Measurements from ENCODE around the gene KLHL29.

DNA sequence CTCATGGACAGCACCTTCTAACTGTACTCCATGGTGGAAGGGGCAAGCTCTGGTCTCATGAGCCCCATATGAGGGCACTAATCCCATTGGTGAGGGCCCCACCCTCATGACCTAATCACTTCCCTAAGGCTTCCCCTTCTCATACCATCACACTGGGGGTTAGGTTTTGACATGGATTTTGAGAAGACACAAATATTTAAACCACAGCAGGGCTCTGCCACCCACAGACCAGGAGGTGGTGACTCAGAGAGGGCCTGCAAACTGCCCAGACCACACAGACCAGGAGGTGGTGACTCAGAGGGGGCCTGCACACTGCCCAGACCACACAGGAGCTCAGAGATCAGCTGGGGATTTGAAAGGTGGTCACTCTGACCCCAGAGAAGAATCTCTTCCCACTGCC, 222.0 kb downstream of the KLHL29 start:
- TF ChIP-seq POLR2A (IDR thresholded peaks at IDR 0.05): no peak
- TF ChIP-seq, protein P1, sequence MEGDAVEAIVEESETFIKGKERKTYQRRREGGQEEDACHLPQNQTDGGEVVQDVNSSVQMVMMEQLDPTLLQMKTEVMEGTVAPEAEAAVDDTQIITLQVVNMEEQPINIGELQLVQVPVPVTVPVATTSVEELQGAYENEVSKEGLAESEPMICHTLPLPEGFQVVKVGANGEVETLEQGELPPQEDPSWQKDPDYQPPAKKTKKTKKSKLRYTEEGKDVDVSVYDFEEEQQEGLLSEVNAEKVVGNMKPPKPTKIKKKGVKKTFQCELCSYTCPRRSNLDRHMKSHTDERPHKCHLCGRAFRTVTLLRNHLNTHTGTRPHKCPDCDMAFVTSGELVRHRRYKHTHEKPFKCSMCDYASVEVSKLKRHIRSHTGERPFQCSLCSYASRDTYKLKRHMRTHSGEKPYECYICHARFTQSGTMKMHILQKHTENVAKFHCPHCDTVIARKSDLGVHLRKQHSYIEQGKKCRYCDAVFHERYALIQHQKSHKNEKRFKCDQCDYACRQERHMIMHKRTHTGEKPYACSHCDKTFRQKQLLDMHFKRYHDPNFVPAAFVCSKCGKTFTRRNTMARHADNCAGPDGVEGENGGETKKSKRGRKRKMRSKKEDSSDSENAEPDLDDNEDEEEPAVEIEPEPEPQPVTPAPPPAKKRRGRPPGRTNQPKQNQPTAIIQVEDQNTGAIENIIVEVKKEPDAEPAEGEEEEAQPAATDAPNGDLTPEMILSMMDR (IDR thresholded peaks at IDR 0.05): no peak
